ENCODE results near the gene SPAG9.

DNA sequence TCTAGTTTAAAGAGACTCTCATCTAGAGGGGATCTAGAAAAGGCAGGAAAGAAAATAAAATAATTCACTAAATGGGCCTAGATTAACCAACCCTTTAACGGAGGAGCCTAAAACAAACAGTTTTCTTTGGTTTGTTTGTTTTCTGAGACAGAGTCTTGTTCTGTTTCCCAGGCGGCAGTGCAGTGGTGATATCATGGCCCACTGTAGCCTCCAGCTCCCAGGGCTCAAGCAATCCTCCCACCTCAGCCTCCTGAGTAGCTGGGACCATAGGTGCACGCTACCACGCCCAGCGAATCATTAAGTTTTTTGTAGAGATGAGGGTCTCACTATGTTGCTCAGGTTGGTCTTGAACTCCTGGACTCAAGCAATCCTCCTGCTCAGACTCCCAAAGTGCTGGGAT, 132.2 kb downstream of the SPAG9 start:
- TF ChIP-seq CTCF (IDR thresholded peaks at IDR 0.05), result no peak
- TF ChIP-seq EZH2 (IDR thresholded peaks at IDR 0.05; ENCODE audit: borderline replicate concordance, insufficient read depth, low read depth, low read length, poor library complexity, severe bottlenecking), result no peak

Data from B cell (primary cell).